GM23338 (cell line): ENCODE data around the gene ZBTB25. TPM values are rescaled to one million over a fixed set of nuclear protein-coding genes. Genes with fewer than 3 reads are reported as not detected.

Experiments
- ATAC-seq: fragments of 200-7000 bp; cut with Tn5 transposase; 3 replicates; pipeline ENCODE4 v1.9.1; 2020
- DNase-seq: peaks from one replicate; pipeline ENCODE4 v3.0.0-alpha.2; 2015; ENCODE audit warnings: low spot score
- H2AFZ ChIP-seq: fragments of 200-600 bp; sonication (generic); 2 replicates; pipeline ENCODE4 v1.8.0; 2016; ENCODE audit warnings: antibody characterized with exemption, mild to moderate bottlenecking, moderate library complexity
- H3F3A ChIP-seq: fragments of 200-600 bp; sonication (generic); replicated peaks from 2 replicates; pipeline ENCODE4 v1.8.0; 2017; ENCODE audit warnings: antibody characterized with exemption, mixed run types, low read depth
- H3K27ac ChIP-seq: fragments of 200-600 bp; sonication (generic); 2 replicates; pipeline ENCODE4 v1.6.1; 2016; ENCODE audit warnings: low read depth
- H3K27me3 ChIP-seq: fragments of 200-600 bp; sonication (generic); 2 replicates; pipeline ENCODE4 v1.8.0; 2016; ENCODE audit warnings: mild to moderate bottlenecking, mixed run types, moderate library complexity; ENCODE audit not compliant: insufficient read depth
- H3K36me3 ChIP-seq: fragments of 200-600 bp; sonication (generic); 2 replicates; pipeline ENCODE4 v1.8.0; 2016; ENCODE audit warnings: mild to moderate bottlenecking; ENCODE audit not compliant: insufficient read depth
- H3K4me1 ChIP-seq: fragments of 200-600 bp; sonication (generic); 2 replicates; pipeline ENCODE4 v1.8.0; 2016; ENCODE audit warnings: mild to moderate bottlenecking, moderate library complexity; ENCODE audit not compliant: insufficient read depth
- H3K4me2 ChIP-seq: fragments of 200-600 bp; sonication (generic); 2 replicates; pipeline ENCODE4 v1.7.1; 2017; ENCODE audit warnings: mixed run types
- H3K4me3 ChIP-seq: fragments of 200-600 bp; sonication (generic); 2 replicates; pipeline ENCODE4 v1.6.1; 2016; ENCODE audit warnings: mixed run types
- H3K79me2 ChIP-seq: fragments of 200-600 bp; sonication (generic); replicated peaks from 2 replicates; pipeline ENCODE4 v1.8.0; 2017; ENCODE audit warnings: mild to moderate bottlenecking; ENCODE audit not compliant: insufficient read depth
- H3K9me2 ChIP-seq: fragments of 200-600 bp; sonication (generic); 2 replicates; pipeline ENCODE4 v1.8.0; 2017; ENCODE audit not compliant: insufficient read depth
- H4K20me1 ChIP-seq: fragments of 200-600 bp; sonication (generic); replicated peaks from 2 replicates; pipeline ENCODE4 v1.8.0; 2017; ENCODE audit warnings: mild to moderate bottlenecking; ENCODE audit not compliant: insufficient read depth
- H3K27ac Mint-ChIP-seq: 2 replicates; pipeline ENCODE4 v1.8.0; 2020; ENCODE audit warnings: inconsistent platforms, mild to moderate bottlenecking, moderate library complexity, mixed read lengths
- H3K27me3 Mint-ChIP-seq: 3 replicates; pipeline ENCODE4 v1.8.0; 2022; ENCODE audit warnings: low read depth, mild to moderate bottlenecking, moderate library complexity, mixed read lengths, inconsistent platforms; ENCODE audit not compliant: insufficient read depth, poor library complexity
- H3K36me3 Mint-ChIP-seq: 3 replicates; pipeline ENCODE4 v1.8.0; 2021; ENCODE audit warnings: low read depth, mild to moderate bottlenecking, inconsistent platforms, moderate library complexity, mixed read lengths
- H3K4me1 Mint-ChIP-seq: 3 replicates; pipeline ENCODE4 v1.8.0; 2020; ENCODE audit warnings: mild to moderate bottlenecking, inconsistent platforms, mixed read lengths
- H3K4me3 Mint-ChIP-seq: 3 replicates; pipeline ENCODE4 v1.8.0; 2021; ENCODE audit warnings: moderate library complexity, mild to moderate bottlenecking, inconsistent platforms, mixed read lengths
- H3K9me3 Mint-ChIP-seq: 3 replicates; pipeline ENCODE4 v1.8.0; 2020; ENCODE audit warnings: moderate library complexity, mild to moderate bottlenecking, inconsistent platforms, mixed read lengths
- CTCF ChIP-seq, 2 experiments: fragments of 200-600 bp in 1 of 2; sonication (generic) in 1 of 2; conservative IDR thresholded peaks; 2 replicates each; pipeline versions ENCODE4 v1.5.1 to v1.6.1; 2016 to 2017; ENCODE audit warnings: antibody characterized with exemption in 2 of 2, low read depth in 2 of 2, mild to moderate bottlenecking in 2 of 2, moderate library complexity in 1 of 2
- EZH2phosphoT487 ChIP-seq: fragments of 200-600 bp; sonication (generic); IDR thresholded peaks from one replicate; pipeline ENCODE4 v1.8.1; 2018; ENCODE audit warnings: antibody characterized with exemption; ENCODE audit not compliant: unreplicated experiment
- NANOG ChIP-seq: IDR thresholded peaks from 2 replicates; pipeline ENCODE4 v1.6.1; 2016; ENCODE audit warnings: antibody characterized with exemption, borderline replicate concordance
- REST ChIP-seq: IDR thresholded peaks from one replicate; pipeline ENCODE4 v1.6.1; 2018; ENCODE audit warnings: antibody characterized with exemption; ENCODE audit not compliant: unreplicated experiment
- STAT1 ChIP-seq: IDR thresholded peaks from one replicate; pipeline ENCODE4 v1.6.1; 2016; ENCODE audit warnings: antibody characterized with exemption; ENCODE audit not compliant: unreplicated experiment
- ZNF114 ChIP-seq: fragments of 250-450 bp; sonication (Bioruptor Pico); IDR thresholded peaks from 2 replicates; pipeline ENCODE4 v1.5.0; 2020; ENCODE audit warnings: mild to moderate bottlenecking, moderate library complexity
- ZNF462 ChIP-seq: fragments of 250-450 bp; sonication (Bioruptor Pico); IDR thresholded peaks from 2 replicates; pipeline ENCODE4 v1.5.0; 2020; ENCODE audit warnings: mild to moderate bottlenecking, moderate library complexity
- polyA plus RNA-seq: library from polyadenylated mRNA; unstranded; fragments of >200 nt; fragmentation: Nextera tagmentation; extraction: Ambion mirVana; gene quantifications from 2 replicates; pipeline ENCODE4 v1.2.1, GENCODE V29; 2016
- total RNA-seq: library from RNA; depleted of rRNA; stranded (reverse); fragments of >200 nt; shearing (Covaris generic); gene quantifications from 2 replicates; pipeline ENCODE4 v1.2.3, GENCODE V29; 2014

The ZBTB25 gene
- total and polyA plus RNA-seq, 2 experiments from 2014 or later: 5.8 to 8.0 TPM

- TF ChIP-seq CTCF (conservative IDR thresholded peaks at IDR 0.05; ENCODE audit: low read depth in 2 of 2): no peak
Observed at GRCh38 chr14:64509036-64509435, 5.4 kb upstream of the ZBTB25 start (continued).

DNA sequence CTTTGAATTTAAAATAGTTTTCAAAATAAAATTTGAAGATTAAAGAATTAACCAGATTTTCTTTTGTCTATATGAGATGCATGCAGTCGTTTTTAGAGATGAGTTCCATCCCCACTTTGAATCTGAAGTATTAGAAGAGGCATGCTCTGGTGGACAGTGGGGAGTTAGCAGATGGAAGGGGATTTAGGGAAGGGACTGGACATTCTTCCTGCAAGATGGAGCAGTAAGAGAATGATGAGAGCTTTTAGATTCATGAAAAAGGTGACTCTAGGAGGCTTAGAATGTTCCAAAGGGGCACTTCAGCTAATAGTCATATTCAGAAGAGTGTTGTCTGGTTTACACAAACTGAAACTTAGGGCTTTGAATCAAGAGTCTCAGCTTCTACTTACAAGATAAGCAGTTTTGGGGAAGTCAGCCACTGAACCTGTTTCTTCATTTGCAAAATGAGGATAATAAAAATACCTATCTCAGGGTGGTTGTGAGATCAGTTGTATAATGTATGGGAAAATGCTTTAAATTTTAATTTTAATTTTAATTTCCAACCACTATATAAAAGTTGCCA lies 4.7 kb upstream of the ZBTB25 start:
- Mint-ChIP-seq H3K4me1 (peaks cover 53% of the 10 kb centered on the region), H3K27me3 (peaks cover 12% of the 10 kb centered on the region), H3K27ac (no peak overlapping the region), H3K4me3 (no peak overlapping the region), H3K9me3 (no peaks in the 10 kb centered on the region), H3K36me3 (no peaks in the 10 kb centered on the region; the same call in 2 of the 3 replicates)
- H2AFZ ChIP-seq: no peak overlapping the region
- H3K27me3 ChIP-seq: no peaks in the 10 kb centered on the region
- no peak for TF ChIP-seq CTCF (conservative IDR thresholded peaks at IDR 0.05; ENCODE audit: low read depth in 2 of 2)
- TF ChIP-seq ZNF462 (CRISPR knock-in tag): no peak
- TF ChIP-seq REST: no peak
- TF ChIP-seq NANOG: no peak
- TF ChIP-seq EZH2phosphoT487: no peak
- TF ChIP-seq STAT1: no peak
- TF ChIP-seq ZNF114 (CRISPR knock-in tag): no peak
- no peak overlapping the region for H3K27ac ChIP-seq
- H4K20me1 ChIP-seq: peaks cover 15% of the 10 kb centered on the region
- H3K4me3 ChIP-seq: no peak overlapping the region
- peaks cover 49% of the 10 kb centered on the region for H3K4me1 ChIP-seq
- peaks cover 7% of the 10 kb centered on the region; the same call in 1 of the 2 replicates for H3F3A ChIP-seq
- no peaks in the 10 kb centered on the region for H3K9me2 ChIP-seq
- ATAC-seq (no peak), DNase-seq (no peak)
- no peaks in the 10 kb centered on the region for H3K36me3 ChIP-seq
- peaks cover 81% of the 10 kb centered on the region for H3K79me2 ChIP-seq
- peak overlapping the region; percentile 59 for H3K4me2 ChIP-seq
